SK-N-MC (cell line): ENCODE results near the gene GPC6.

Experiments
- EZH2 ChIP-seq: fragments of 200-600 bp; sonication (generic); IDR thresholded peaks from one replicate; pipeline ENCODE4 v1.6.1; 2017; ENCODE audit warnings: antibody characterized with exemption
- POLR2AphosphoS5 ChIP-seq: IDR thresholded peaks from 2 replicates; pipeline ENCODE4 v1.6.1; 2012; ENCODE audit warnings: mild to moderate bottlenecking, low read depth, low read length, borderline replicate concordance

- TF ChIP-seq POLR2AphosphoS5 (no peak), EZH2 (no peak)
Measured at GRCh38 chr13:93946994-93947393, 720.4 kb downstream of the GPC6 start.
